Spinal cord (tissue), 10 donors: ENCODE results near the gene WWC2. TPM values are rescaled to one million over a fixed set of nuclear protein-coding genes. Genes with fewer than 3 reads are reported as not detected.

ENCODE experiments used
- DNase-seq, 6 donors: peaks; one replicate each; pipeline versions ENCODE4 v3.0.0 to v3.0.0-alpha.2; 2013 to 2015; ENCODE audit warnings: low spot score in 6 of 6, low read depth in 4 of 6
- H3K27ac ChIP-seq: one replicate; pipeline ENCODE4 v1.5.1; 2013; ENCODE audit warnings: low read depth, low read length, control low read depth
- H3K27me3 ChIP-seq: one replicate; pipeline ENCODE4 v1.6.1; 2013; ENCODE audit warnings: low read length; ENCODE audit not compliant: control insufficient read depth, insufficient read depth
- H3K36me3 ChIP-seq: one replicate; pipeline ENCODE4 v1.6.1; 2013; ENCODE audit warnings: low read length; ENCODE audit not compliant: control insufficient read depth, insufficient read depth
- H3K4me1 ChIP-seq: one replicate; pipeline ENCODE4 v1.6.1; 2013; ENCODE audit warnings: low read length; ENCODE audit not compliant: control insufficient read depth, insufficient read depth
- H3K4me3 ChIP-seq: one replicate; pipeline ENCODE4 v1.5.1; 2013; ENCODE audit warnings: low read depth, low read length, control low read depth
- H3K9me3 ChIP-seq: one replicate; pipeline ENCODE4 v1.6.1; 2013; ENCODE audit warnings: low read length; ENCODE audit not compliant: control insufficient read depth, insufficient read depth
- WGBS: methylation state at CpG from one replicate; pipeline ENCODE4 v1.1.5; 2013; ENCODE audit warnings: missing lambda C conversion rate; ENCODE audit not compliant: insufficient coverage; 5-methylcytosine and 5-hydroxymethylcytosine counted together
- long read RNA-seq, 4 donors: transcript quantifications; one replicate each; lab custom pipeline, GENCODE V29; 2026
- polyA plus RNA-seq, 2 donors: library from polyadenylated mRNA; unstranded; fragments of 120-200 nt; gene quantifications; one replicate each; pipeline ENCODE4 v1.2.1, GENCODE V29; 2013; ENCODE audit not compliant: insufficient read length in 2 of 2
- total RNA-seq, 2 donors: library from RNA; depleted of rRNA in 1 of 2; stranded (reverse); fragments of 120-200 nt in 1 of 2; fragments of >200 nt in 1 of 2; gene quantifications; one replicate each; pipeline versions ENCODE4 v1.2.3 to v1.2.4, GENCODE V29; 2013 to 2014
- donor health status: healthy.

Gene WWC2
- total RNA-seq (10 to 100 TPM; 28.0 to 33.4 TPM), polyA plus RNA-seq (10 to 100 TPM; 19.0 to 23.9 TPM)
- long read RNA-seq, donor 1, full-length matches to known transcripts = 1 of 1 reads
- long read RNA-seq, donor 1, partial matches to known transcripts = 0 of 1 reads
- long read RNA-seq, donor 1, other reads (novel, unspliced or antisense) = 0 of 1 reads
- long read RNA-seq, donor 2, partial matches to known transcripts = 0 of 1 reads
- long read RNA-seq, donor 2, other reads (novel, unspliced or antisense) = 0 of 1 reads
- long read RNA-seq, donor 3 = 0 reads
- long read RNA-seq, donor 4, full-length matches to known transcripts = 6 of 6 reads
- long read RNA-seq, donor 4, partial matches to known transcripts = 0 of 6 reads
- long read RNA-seq, donor 4, other reads (novel, unspliced or antisense) = 0 of 6 reads

- Histone ChIP-seq H3K9me3 (no peaks in the 10 kb centered on the region), H3K27ac (peak within 1 kb of the TSS; percentile 92), H3K4me3 (peak within 1 kb of the TSS; percentile 81), H3K27me3 (peaks cover 21% of the 10 kb centered on the region), H3K36me3 (peaks cover 3% of the 10 kb centered on the region), H3K4me1 (peaks cover 23% of the 10 kb centered on the region)
- DNase-seq = peak; percentile 70 to 95 (median 75)
- WGBS = under 1% methylated on average over 95 of the region's 102 CpGs
Observed at GRCh38 chr4:183098723-183099536, at the start of gene WWC2. Gene WWC2, plus strand, starts transcription at chr4:183099257. Its CDS starts 235 bp downstream, at chr4:183099492.

- DNase-seq = no peak
- H3K27ac ChIP-seq = no peak overlapping the region
- no peak overlapping the region for H3K4me3 ChIP-seq
- no peaks in the 10 kb centered on the region for H3K9me3 ChIP-seq
- WGBS = 80% methylated on average over 1 of the region's 1 CpG
- H3K36me3 ChIP-seq = no peaks in the 10 kb centered on the region
- H3K4me1 ChIP-seq = no peaks in the 10 kb centered on the region
- no peaks in the 10 kb centered on the region for H3K27me3 ChIP-seq
Observed at GRCh38 chr4:183053681-183054080, 45.4 kb upstream of the WWC2 start.

- Histone ChIP-seq H3K4me1 (no peaks in the 10 kb centered on the region), H3K27me3 (no peaks in the 10 kb centered on the region), H3K4me3 (no peak overlapping the region), H3K9me3 (no peaks in the 10 kb centered on the region), H3K36me3 (no peaks in the 10 kb centered on the region), H3K27ac (no peak overlapping the region)
- 0% methylated on average over 2 of the region's 6 CpGs for WGBS
- DNase-seq = no peak
Observed at GRCh38 chr4:183057255-183057654, 41.8 kb upstream of the WWC2 start.

- no peaks in the 10 kb centered on the region for H3K4me1 ChIP-seq
- H3K27me3 ChIP-seq = no peaks in the 10 kb centered on the region
- no peaks in the 10 kb centered on the region for H3K36me3 ChIP-seq
- H3K4me3 ChIP-seq = no peak overlapping the region
- H3K9me3 ChIP-seq = no peaks in the 10 kb centered on the region
- no peak for DNase-seq
- WGBS = no CpG with 5 or more reads among the region's 1 CpG
- H3K27ac ChIP-seq = no peak overlapping the region
Observed at GRCh38 chr4:183059797-183060196, 39.3 kb upstream of the WWC2 start.

GRCh38 chr4:183068502-183068901 lies 30.6 kb upstream of the WWC2 start:
- no peak for DNase-seq
- no peaks in the 10 kb centered on the region for H3K36me3 ChIP-seq
- no peak overlapping the region for H3K27ac ChIP-seq
- WGBS = 93% methylated on average over 4 of the region's 5 CpGs
- no peaks in the 10 kb centered on the region for H3K4me1 ChIP-seq
- no peaks in the 10 kb centered on the region for H3K27me3 ChIP-seq
- no peak overlapping the region for H3K4me3 ChIP-seq
- peaks cover 1% of the 10 kb centered on the region for H3K9me3 ChIP-seq

GRCh38 chr4:183071222-183071621 lies 27.8 kb upstream of the WWC2 start:
- no peak for DNase-seq

GRCh38 chr4:183072176-183072575 lies 26.9 kb upstream of the WWC2 start:
- Histone ChIP-seq H3K27me3 (no peaks in the 10 kb centered on the region), H3K27ac (no peak overlapping the region), H3K9me3 (peaks cover 1% of the 10 kb centered on the region), H3K4me1 (no peaks in the 10 kb centered on the region), H3K4me3 (no peak overlapping the region), H3K36me3 (no peaks in the 10 kb centered on the region)
- no peak for DNase-seq
- WGBS = no CpG with 5 or more reads among the region's 2 CpGs

More at GRCh38 chr4:183071222-183071621, 27.8 kb upstream of the WWC2 start:
- Histone ChIP-seq H3K9me3 (peaks cover 1% of the 10 kb centered on the region), H3K27ac (no peak overlapping the region), H3K4me3 (no peak overlapping the region), H3K36me3 (no peaks in the 10 kb centered on the region), H3K4me1 (no peaks in the 10 kb centered on the region), H3K27me3 (no peaks in the 10 kb centered on the region)

GRCh38 chr4:183073838-183074145 lies 25.3 kb upstream of the WWC2 start:
- WGBS = 0% methylated on average over 1 of the region's 2 CpGs
- Histone ChIP-seq H3K4me1 (no peaks in the 10 kb centered on the region), H3K27me3 (no peaks in the 10 kb centered on the region), H3K27ac (no peak overlapping the region), H3K4me3 (no peak overlapping the region), H3K36me3 (no peaks in the 10 kb centered on the region), H3K9me3 (no peaks in the 10 kb centered on the region)
- DNase-seq = no peak

GRCh38 chr4:183074288-183074990 lies 24.6 kb upstream of the WWC2 start:
- Histone ChIP-seq H3K9me3 (no peaks in the 10 kb centered on the region), H3K27ac (no peak overlapping the region), H3K27me3 (no peaks in the 10 kb centered on the region), H3K4me1 (no peaks in the 10 kb centered on the region), H3K36me3 (no peaks in the 10 kb centered on the region), H3K4me3 (no peak overlapping the region)
- no peak for DNase-seq
- 68% methylated on average over 5 of the region's 7 CpGs for WGBS
